PFSK-1 (cell line): ENCODE results near the gene DPP3. TPM values are rescaled to one million over a fixed set of nuclear protein-coding genes. Genes with fewer than 3 reads are reported as not detected.

Experiments
- FOXP2 ChIP-seq: optimal IDR thresholded peaks from 2 replicates; pipeline ENCODE3; 2011; ENCODE audit warnings: borderline replicate concordance, control low read depth, inconsistent platforms; ENCODE audit not compliant: insufficient read depth; ENCODE audit errors: extremely low read length, extremely low read depth
- POLR2AphosphoS5 ChIP-seq: IDR thresholded peaks from 2 replicates; pipeline ENCODE4 v1.6.1; 2012; ENCODE audit warnings: low read depth, mild to moderate bottlenecking, control low read depth, low read length, moderate library complexity
- REST ChIP-seq, 2 experiments: IDR thresholded peaks; 2 replicates each; pipeline versions ENCODE4 v1.6.1 to v1.8.0; 2011 to 2012; ENCODE audit warnings: low read depth in 2 of 2, low read length in 2 of 2, control low read depth in 1 of 2, inconsistent platforms in 1 of 2, mild to moderate bottlenecking in 1 of 2, moderate library complexity in 1 of 2; ENCODE audit not compliant: insufficient read depth in 1 of 2
- SIN3A ChIP-seq: IDR thresholded peaks from 2 replicates; pipeline ENCODE4 v1.6.1; 2012; ENCODE audit warnings: mild to moderate bottlenecking, low read length, moderate library complexity, borderline replicate concordance; ENCODE audit not compliant: insufficient read depth
- TAF1 ChIP-seq: IDR thresholded peaks from 2 replicates; pipeline ENCODE4 v1.6.1; 2012; ENCODE audit warnings: low read length, control low read depth, borderline replicate concordance; ENCODE audit not compliant: insufficient read depth
- polyA plus RNA-seq: library from polyadenylated mRNA; unstranded; fragments of >200 nt; gene quantifications from one replicate; pipeline ENCODE4 v1.2.1, GENCODE V29; 2012; ENCODE audit warnings: low read depth, missing spikeins; ENCODE audit not compliant: insufficient read length

DPP3 gene
- 52.1 TPM for polyA plus RNA-seq

- TF ChIP-seq TAF1 (peak; percentile 81; the same call in 1 of the 2 replicates), FOXP2 (peak; percentile 77), SIN3A (peak; percentile 94; the same call in 1 of the 2 replicates), REST (IDR thresholded peaks at IDR 0.05; ENCODE audit: insufficient read depth in 1 of 2, low read depth in 2 of 2, low read length in 2 of 2) (no peak; a peak in 1 of 4 replicates), POLR2AphosphoS5 (peak; percentile 82)
Measured at GRCh38 chr11:66480117-66480938, at the start of gene DPP3. Gene DPP3 (plus strand): TSS chr11:66480434. CDS start chr11:66482201, 1,767 bp downstream.

GRCh38 chr11:66432597-66432996, 47.6 kb upstream of the DPP3 start:
- TF ChIP-seq FOXP2 (no peak), POLR2AphosphoS5 (no peak), SIN3A (no peak), TAF1 (no peak), REST (IDR thresholded peaks at IDR 0.05; ENCODE audit: insufficient read depth in 1 of 2, low read depth in 2 of 2, low read length in 2 of 2) (no peak)

GRCh38 chr11:66437979-66438503, 42.2 kb upstream of the DPP3 start:
- TF ChIP-seq POLR2AphosphoS5 (no peak), FOXP2 (no peak), TAF1 (no peak), SIN3A (no peak), REST (IDR thresholded peaks at IDR 0.05; ENCODE audit: insufficient read depth in 1 of 2, low read depth in 2 of 2, low read length in 2 of 2) (no peak)

- TF ChIP-seq TAF1 (peak; percentile 90), SIN3A (peak; percentile 68; the same call in 1 of the 2 replicates), REST (IDR thresholded peaks at IDR 0.05; ENCODE audit: insufficient read depth in 1 of 2, low read depth in 2 of 2, low read length in 2 of 2) (0 out of 4 replicates have a peak, but pooled peaks of 1 of the 2 experiments have one; percentile 33), POLR2AphosphoS5 (peak; percentile 38; the same call in 1 of the 2 replicates), FOXP2 (no peak)
Measured at GRCh38 chr11:66438504-66439466, 41.4 kb upstream of the DPP3 start, which contains the start of gene MRPL11. Gene MRPL11 (minus strand): TSS chr11:66438848. CDS start chr11:66438754, 94 bp downstream.
